Smooth muscle cell (in vitro differentiated cells): Measurements from ENCODE around the gene HOXB6. TPM values are rescaled to one million over a fixed set of nuclear protein-coding genes. Genes with fewer than 3 reads are reported as not detected.

Source experiments
- DNase-seq: peaks from one replicate; lab custom pipeline; 2025; ENCODE audit not compliant: unreplicated experiment; lab: John Stamatoyannopoulos, UW
- H2AFZ ChIP-seq: fragments of 200-600 bp; sonication (generic); 2 replicates; pipeline ENCODE4 v1.6.0; 2016; ENCODE audit warnings: antibody characterized with exemption, low read depth, mild to moderate bottlenecking
- H3F3A ChIP-seq: fragments of 200-600 bp; sonication (generic); 2 replicates; pipeline ENCODE4 v1.6.0; 2017; ENCODE audit warnings: antibody characterized with exemption, low read depth
- H3K27ac ChIP-seq: fragments of 200-600 bp; sonication (generic); 2 replicates; pipeline ENCODE4 v1.5.1; 2016; ENCODE audit warnings: low read depth, mild to moderate bottlenecking
- H3K27me3 ChIP-seq: fragments of 200-600 bp; sonication (generic); 2 replicates; pipeline ENCODE4 v1.6.1; 2016; ENCODE audit warnings: low read depth, mild to moderate bottlenecking
- H3K36me3 ChIP-seq: fragments of 200-600 bp; sonication (generic); 2 replicates; pipeline ENCODE4 v1.5.1; 2016; ENCODE audit warnings: low read depth
- H3K4me1 ChIP-seq: fragments of 200-600 bp; sonication (generic); 2 replicates; pipeline ENCODE4 v1.5.1; 2016; ENCODE audit warnings: low read depth
- H3K4me2 ChIP-seq: fragments of 200-600 bp; sonication (generic); 2 replicates; pipeline ENCODE4 v1.6.0; 2016; ENCODE audit warnings: mild to moderate bottlenecking
- H3K4me3 ChIP-seq: fragments of 200-600 bp; sonication (generic); 2 replicates; pipeline ENCODE4 v1.5.1; 2016; ENCODE audit warnings: mild to moderate bottlenecking
- H3K79me2 ChIP-seq: fragments of 200-600 bp; sonication (generic); 2 replicates; pipeline ENCODE4 v1.6.0; 2016; ENCODE audit warnings: low read depth, mild to moderate bottlenecking
- H3K9ac ChIP-seq: fragments of 200-600 bp; sonication (generic); 2 replicates; pipeline ENCODE4 v1.6.0; 2016; ENCODE audit warnings: low read depth
- H3K9me3 ChIP-seq: fragments of 200-600 bp; sonication (generic); replicated peaks from 2 replicates; pipeline ENCODE4 v1.5.1; 2016; ENCODE audit warnings: low read depth
- H4K20me1 ChIP-seq: fragments of 200-600 bp; sonication (generic); 2 replicates; pipeline ENCODE4 v1.6.0; 2016; ENCODE audit warnings: low read depth
- CTCF ChIP-seq: fragments of 200-600 bp; sonication (generic); IDR thresholded peaks from 2 replicates; pipeline ENCODE4 v1.5.1; 2017; ENCODE audit warnings: borderline replicate concordance, mild to moderate bottlenecking, antibody characterized with exemption; ENCODE audit not compliant: insufficient read depth, poor library complexity, severe bottlenecking
- WGBS: methylation state at CpG from one replicate; pipeline ENCODE4 v1.1.7; 2016; ENCODE audit warnings: low lambda C conversion rate; 5-methylcytosine and 5-hydroxymethylcytosine counted together
- polyA plus RNA-seq: library from polyadenylated mRNA; unstranded; fragments of >200 nt; fragmentation: Nextera tagmentation; extraction: Ambion mirVana; gene quantifications from 2 replicates; pipeline ENCODE4 v1.2.1, GENCODE V29; 2016
- total RNA-seq: library from RNA; depleted of rRNA; stranded (reverse); fragments of >200 nt; gene quantifications from 2 replicates; pipeline ENCODE4 v1.2.3, GENCODE V29; 2014

The HOXB6 gene
- total and polyA plus RNA-seq, 2 experiments from 2014 or later = 6.3 to 9.3 TPM

- DNase-seq = no peak
- peaks cover 92% of the 10 kb centered on the region for H4K20me1 ChIP-seq
- no peak overlapping the region for H3K27ac ChIP-seq
- no peak overlapping the region for H2AFZ ChIP-seq
- H3K36me3 ChIP-seq = no peaks in the 10 kb centered on the region
- no peak overlapping the region for H3K9ac ChIP-seq
- H3K4me1 ChIP-seq = peaks cover 9% of the 10 kb centered on the region
- H3K27me3 ChIP-seq = peaks cover 61% of the 10 kb centered on the region
- no peaks in the 10 kb centered on the region for H3F3A ChIP-seq
- H3K79me2 ChIP-seq = peaks cover 71% of the 10 kb centered on the region
- H3K4me3 ChIP-seq = no peak overlapping the region
- TF ChIP-seq CTCF = no peak
- peak overlapping the region; percentile 79 for H3K4me2 ChIP-seq
- no peaks in the 10 kb centered on the region for H3K9me3 ChIP-seq
Measured at GRCh38 chr17:48590607-48591161, 14.1 kb downstream of the HOXB6 start.

- Histone ChIP-seq H3K27me3 (peaks cover 61% of the 10 kb centered on the region), H3K9me3 (no peaks in the 10 kb centered on the region), H3K27ac (no peak within 1 kb of the TSS), H3K4me3 (peak within 1 kb of the TSS; percentile 28), H2AFZ (no peak within 1 kb of the TSS), H3K4me2 (peak within 1 kb of the TSS; percentile 79), H3F3A (no peaks in the 10 kb centered on the region), H3K36me3 (no peaks in the 10 kb centered on the region), H3K4me1 (peaks cover 9% of the 10 kb centered on the region), H4K20me1 (peaks cover 91% of the 10 kb centered on the region), H3K79me2 (peaks cover 66% of the 10 kb centered on the region), H3K9ac (no peak within 1 kb of the TSS)
- DNase-seq = no peak
- WGBS = 20% methylated on average over 23 of the region's 23 CpGs
- no peak for TF ChIP-seq CTCF
Measured at GRCh38 chr17:48589831-48590606, 14.8 kb downstream of the HOXB6 start, which contains the start of gene HOXB3. TSS of gene HOXB3 (minus strand) at chr17:48590241. CDS start at chr17:48552474, 37,767 bp downstream.

GRCh38 chr17:48589060-48589830, 15.5 kb downstream of the HOXB6 start:
- peak overlapping the region; percentile 28 for H3K4me3 ChIP-seq
- H3K4me2 ChIP-seq = peak overlapping the region; percentile 79
- peaks cover 94% of the 10 kb centered on the region for H4K20me1 ChIP-seq
- no peaks in the 10 kb centered on the region for H3K36me3 ChIP-seq
- H3K27me3 ChIP-seq = peaks cover 65% of the 10 kb centered on the region
- 22% methylated on average over 10 of the region's 10 CpGs for WGBS
- peaks cover 9% of the 10 kb centered on the region for H3K4me1 ChIP-seq
- H2AFZ ChIP-seq = no peak overlapping the region
- no peak overlapping the region for H3K9ac ChIP-seq
- peaks cover 65% of the 10 kb centered on the region for H3K79me2 ChIP-seq
- no peaks in the 10 kb centered on the region for H3K9me3 ChIP-seq
- H3F3A ChIP-seq = no peaks in the 10 kb centered on the region
- no peak for DNase-seq
- TF ChIP-seq CTCF = no peak
- H3K27ac ChIP-seq = no peak overlapping the region
